GM12801 (cell line): ENCODE measurements around the gene CLTB.

Experiments used
- TF ChIP-seq, protein P1 (sequence below): IDR thresholded peaks from one replicate; pipeline ENCODE4 v1.5.1; 2011; ENCODE audit warnings: control low read depth; ENCODE audit not compliant: insufficient read length; ENCODE audit errors: extremely low read depth

CLTB gene

DNA sequence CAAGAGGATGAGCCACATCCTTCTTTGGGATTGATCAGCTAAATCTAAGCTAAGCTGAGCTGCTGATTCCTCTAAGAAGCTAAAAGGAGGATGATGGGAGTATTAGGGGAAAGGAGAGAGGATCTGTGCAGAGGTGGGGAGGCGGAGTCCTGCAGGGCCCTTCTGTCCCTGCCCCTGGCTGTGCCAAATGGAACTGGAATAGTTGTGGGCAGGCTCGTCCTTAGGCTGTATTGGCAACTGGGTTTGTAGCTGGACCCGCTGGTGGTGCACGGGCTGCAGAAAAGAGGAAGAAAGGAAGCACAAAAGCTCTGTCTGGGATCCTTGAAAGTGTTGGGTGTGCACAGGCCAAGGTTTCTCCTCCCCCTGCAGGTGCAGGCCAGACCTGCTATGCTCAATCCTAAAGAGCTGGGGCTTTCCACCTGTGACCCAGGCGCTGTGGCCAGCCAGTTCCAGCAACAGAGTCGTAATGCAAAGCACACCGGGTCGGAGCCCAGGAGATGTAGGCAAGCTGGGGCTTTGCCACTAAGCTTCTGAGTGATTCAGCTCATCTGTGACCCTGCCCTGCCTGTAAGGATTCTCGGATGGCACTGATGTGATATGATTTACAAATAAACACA, 9.8 kb downstream of the CLTB start:
- TF ChIP-seq, protein P1, sequence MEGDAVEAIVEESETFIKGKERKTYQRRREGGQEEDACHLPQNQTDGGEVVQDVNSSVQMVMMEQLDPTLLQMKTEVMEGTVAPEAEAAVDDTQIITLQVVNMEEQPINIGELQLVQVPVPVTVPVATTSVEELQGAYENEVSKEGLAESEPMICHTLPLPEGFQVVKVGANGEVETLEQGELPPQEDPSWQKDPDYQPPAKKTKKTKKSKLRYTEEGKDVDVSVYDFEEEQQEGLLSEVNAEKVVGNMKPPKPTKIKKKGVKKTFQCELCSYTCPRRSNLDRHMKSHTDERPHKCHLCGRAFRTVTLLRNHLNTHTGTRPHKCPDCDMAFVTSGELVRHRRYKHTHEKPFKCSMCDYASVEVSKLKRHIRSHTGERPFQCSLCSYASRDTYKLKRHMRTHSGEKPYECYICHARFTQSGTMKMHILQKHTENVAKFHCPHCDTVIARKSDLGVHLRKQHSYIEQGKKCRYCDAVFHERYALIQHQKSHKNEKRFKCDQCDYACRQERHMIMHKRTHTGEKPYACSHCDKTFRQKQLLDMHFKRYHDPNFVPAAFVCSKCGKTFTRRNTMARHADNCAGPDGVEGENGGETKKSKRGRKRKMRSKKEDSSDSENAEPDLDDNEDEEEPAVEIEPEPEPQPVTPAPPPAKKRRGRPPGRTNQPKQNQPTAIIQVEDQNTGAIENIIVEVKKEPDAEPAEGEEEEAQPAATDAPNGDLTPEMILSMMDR: no peak

DNA sequence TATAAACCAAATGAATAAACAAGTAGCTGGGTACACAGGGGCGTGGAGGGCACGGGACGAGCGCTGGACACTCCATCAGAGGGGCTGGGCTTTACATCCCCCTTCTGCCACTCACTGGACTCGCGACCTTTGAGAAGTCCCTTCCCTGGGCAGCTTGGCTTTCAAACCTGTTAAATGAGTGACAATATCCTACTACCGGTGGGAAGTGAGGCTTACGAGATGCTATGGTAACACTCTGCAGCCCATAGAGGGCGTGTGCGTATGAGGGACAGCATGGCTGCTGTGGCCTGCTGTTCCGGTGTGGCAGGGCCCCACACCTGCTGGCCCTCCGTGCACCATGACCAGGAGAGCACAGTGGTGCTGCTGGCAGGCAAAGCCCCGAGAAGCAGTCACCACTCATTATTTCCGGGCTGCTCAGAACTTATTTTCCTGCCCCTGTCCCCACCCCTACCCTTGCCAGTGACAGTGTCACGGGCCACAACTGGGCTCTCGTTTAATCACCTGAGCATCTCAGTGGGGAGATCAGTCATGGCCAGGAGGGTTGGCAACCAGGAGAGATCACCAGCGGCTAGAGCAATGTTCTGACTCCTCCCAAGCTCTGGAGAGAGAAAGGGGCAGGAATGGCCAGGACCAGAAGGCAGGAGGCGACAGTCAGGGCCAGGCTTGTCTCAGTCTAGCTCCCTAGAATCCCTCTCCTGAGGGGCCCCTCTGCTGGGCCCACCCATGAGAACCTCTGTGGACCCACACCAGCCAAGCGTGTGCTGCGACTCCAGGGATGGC, 10.5 kb downstream of the CLTB start:
- TF ChIP-seq, protein P1: no peak

DNA sequence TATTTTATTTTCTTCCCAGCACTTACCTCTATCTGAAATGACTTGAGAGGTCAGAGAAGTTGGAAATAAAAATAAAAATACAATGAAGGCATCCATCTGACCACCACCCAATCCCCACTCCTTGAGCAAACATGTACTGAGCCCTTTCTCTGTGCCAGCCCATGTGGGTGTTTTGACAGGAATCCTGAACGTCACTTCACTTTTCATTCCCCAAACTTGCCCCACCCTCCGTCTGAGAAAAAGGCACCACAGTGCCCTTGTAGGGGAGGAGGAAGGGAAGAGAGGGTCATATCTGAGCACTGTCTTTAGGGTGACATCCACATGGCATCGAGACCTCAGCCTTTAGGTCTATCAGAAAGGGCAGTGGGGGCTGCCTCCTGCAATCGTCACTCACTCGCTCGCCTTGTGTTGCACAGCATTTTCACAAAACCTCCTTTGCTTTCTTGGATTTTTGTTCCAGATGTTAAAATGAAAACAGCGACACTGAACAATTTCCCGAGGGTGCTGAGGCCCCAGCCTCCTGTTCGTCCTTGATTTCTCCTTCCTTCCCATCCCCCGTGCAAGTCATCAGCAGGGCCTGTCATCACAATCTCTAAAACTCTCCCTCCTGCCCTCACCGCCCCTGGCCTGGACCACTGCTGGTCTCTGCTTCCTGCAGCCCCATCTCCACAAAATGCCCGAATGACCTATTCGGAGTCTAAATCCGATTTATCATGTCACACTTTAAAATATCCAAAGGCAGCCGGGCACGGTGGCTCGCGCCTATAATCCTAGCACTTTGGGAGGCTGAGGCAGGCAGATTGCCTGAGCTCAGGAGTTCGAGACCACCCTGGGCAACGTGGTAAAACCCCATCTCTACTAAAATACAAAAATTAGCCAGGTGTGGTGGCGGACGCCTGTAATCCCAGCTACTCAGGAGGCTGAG, 14.8 kb downstream of the CLTB start:
- TF ChIP-seq, protein P1: no peak

DNA sequence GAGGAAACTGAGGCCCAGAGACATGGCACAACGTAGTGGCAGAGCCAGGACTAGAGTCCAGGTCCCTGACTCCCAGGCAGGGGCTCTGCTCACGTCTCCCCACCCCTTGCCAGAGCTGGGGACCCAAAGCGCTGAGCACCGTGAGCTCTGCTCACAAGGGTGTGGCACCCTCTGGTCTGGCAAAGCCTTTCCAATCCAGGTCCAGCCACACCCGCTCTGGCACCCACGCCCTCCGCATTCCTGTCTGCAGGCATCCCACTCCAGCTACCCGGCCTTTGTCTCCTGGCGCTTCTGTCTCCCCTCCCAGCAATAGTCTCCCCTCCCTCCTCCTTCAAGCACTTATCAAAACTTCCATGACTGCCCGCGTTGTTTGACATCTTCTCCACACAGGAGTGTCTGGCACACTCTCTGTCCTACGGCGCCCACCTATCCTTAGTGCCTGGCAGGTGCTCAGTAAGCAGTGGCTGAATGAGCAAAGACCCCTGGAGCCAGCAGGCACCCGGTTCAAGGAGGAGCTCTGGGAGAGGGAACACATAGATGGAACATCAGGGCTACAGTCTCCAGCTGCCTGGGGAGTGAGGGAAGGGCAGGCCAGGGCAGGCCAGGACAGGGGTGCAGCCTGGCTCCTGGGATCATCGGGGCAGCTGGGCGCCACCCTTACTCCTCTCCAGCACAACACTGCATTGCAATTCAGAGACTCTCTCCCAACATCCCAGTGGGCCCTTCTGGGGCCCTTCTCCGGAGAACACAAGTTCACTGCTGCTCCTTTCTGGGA, 15.8 kb downstream of the CLTB start:
- TF ChIP-seq, protein P1: no peak

DNA sequence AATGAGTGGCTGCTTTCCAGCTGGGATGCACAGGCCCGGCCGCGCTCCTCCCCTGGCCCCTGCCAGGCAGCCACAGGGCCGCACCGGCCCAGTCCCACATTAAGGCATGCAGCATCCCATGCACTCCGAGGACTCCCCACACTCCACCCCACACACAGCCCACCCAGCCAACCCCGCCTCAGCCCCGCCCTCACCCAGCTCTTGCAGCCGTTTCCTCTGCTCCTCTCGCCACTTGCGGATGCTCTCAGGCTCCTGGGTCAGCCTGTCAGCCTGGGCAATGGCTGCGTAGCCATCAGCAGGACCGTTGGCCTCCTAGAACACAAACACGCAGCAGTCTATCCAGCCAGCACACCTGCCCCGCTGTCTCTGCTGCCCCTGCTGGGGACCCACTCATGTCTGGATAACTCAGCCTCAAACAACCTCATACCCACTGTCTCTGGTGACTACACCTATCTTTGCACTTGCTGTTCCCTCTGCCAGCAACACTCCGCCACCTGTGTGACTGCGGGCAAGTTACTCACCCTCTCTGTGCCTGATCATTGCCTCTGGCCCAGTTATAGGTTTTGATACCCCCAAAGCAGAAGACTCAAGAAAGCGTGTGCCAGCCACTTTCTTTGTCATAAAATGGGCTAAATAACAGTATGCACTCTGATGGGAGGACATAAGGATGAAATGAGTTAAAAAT, 18.5 kb downstream of the CLTB start:
- TF ChIP-seq, protein P1: no peak

DNA sequence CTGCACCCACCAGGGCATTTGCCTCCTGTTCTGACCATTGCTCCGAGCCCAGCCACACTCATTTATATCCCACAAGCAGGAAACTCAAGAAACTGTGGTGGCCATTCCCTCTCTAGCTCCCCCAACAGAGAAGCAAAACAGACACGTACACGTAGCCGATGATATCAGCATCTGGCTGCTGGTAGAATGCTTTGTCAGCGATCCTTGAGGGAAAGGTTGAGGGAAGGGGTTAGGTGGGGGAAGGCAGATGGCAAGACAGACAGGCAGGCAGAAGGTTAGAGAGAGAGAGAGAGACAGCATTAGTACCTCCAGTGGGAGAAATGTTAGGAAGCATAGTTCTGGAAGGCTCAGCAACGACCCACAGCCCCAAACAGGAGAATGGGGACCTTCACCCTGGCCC, 20.0 kb downstream of the CLTB start:
- TF ChIP-seq, protein P1: no peak
